ENCODE results near the gene SYPL2.

- no peak for TF ChIP-seq RAD21 (IDR thresholded peaks at IDR 0.05; ENCODE audit: low read depth)
- TF ChIP-seq CEBPB (IDR thresholded peaks at IDR 0.05; ENCODE audit: low read depth), result no peak
- no peak for TF ChIP-seq POLR2AphosphoS5 (IDR thresholded peaks at IDR 0.05; ENCODE audit: low read depth, low read length)
- TF ChIP-seq POLR2A (IDR thresholded peaks at IDR 0.05; ENCODE audit: borderline replicate concordance, extremely low read depth, insufficient read depth, insufficient read length), result no peak
- no peak for TF ChIP-seq CTCF (IDR thresholded peaks at IDR 0.05 in 2 of 3, conservative IDR thresholded peaks at IDR 0.05 in 1 of 3; ENCODE audit: borderline replicate concordance in 1 of 3, insufficient read depth in 1 of 3, low read depth in 2 of 3, low read length in 2 of 3)
- no peak for TF ChIP-seq REST (IDR thresholded peaks at IDR 0.05; ENCODE audit: low read depth)
- TF ChIP-seq YY1 (IDR thresholded peaks at IDR 0.05; ENCODE audit: extremely low read depth, insufficient replicate concordance, low read depth, low read length), result no peak
- TF ChIP-seq SP1 (IDR thresholded peaks at IDR 0.05; ENCODE audit: low read depth), result no peak
- TF ChIP-seq SIN3A (IDR thresholded peaks at IDR 0.05; ENCODE audit: low read depth), result no peak
- no peak for TF ChIP-seq EZH2 (IDR thresholded peaks at IDR 0.05)
- no peak for TF ChIP-seq MAX (IDR thresholded peaks at IDR 0.05)
- no peak for TF ChIP-seq ATF3 (IDR thresholded peaks at IDR 0.05)
- no peak for TF ChIP-seq EZH2phosphoT487 (IDR thresholded peaks at IDR 0.05; ENCODE audit: borderline replicate concordance)
- TF ChIP-seq ZNF274 (IDR thresholded peaks at IDR 0.05; ENCODE audit: low read depth, low read length), result no peak
Observed at GRCh38 chr1:109522026-109522425, 55.7 kb downstream of the SYPL2 start.
